ENCODE results near the gene ZNF322. TPM values are rescaled to one million over a fixed set of nuclear protein-coding genes. Genes with fewer than 3 reads are reported as not detected.

Gene ZNF322
- total and polyA plus RNA-seq, 2 of the 8 experiments (the other 6 are each of a cell fraction or from before 2014, with no cell fraction given) = 5.3 to 35.0 TPM

- Histone ChIP-seq H3K14ac (ENCODE audit: insufficient read length) (no peak overlapping the region), H2BK120ac (replicated peaks; ENCODE audit: low read depth, low read length) (no peak overlapping the region), H3K79me1 (ENCODE audit: low read depth, low read length) (0 out of 2 replicates have a peak, but pooled peaks cover 2% of the 10 kb centered on the region), H2BK5ac (ENCODE audit: low read depth, low read length) (no peak overlapping the region), H2BK12ac (ENCODE audit: low read depth, low read length) (no peak overlapping the region), H4K8ac (ENCODE audit: extremely low read depth, insufficient read depth, low read length) (no peak overlapping the region), H3K4ac (replicated peaks; ENCODE audit: insufficient read length, low read depth, low read length) (no peak overlapping the region), H3K9ac (replicated peaks in 1 of 4; ENCODE audit: extremely low read depth in 1 of 4, low read depth in 3 of 4, low read length in 3 of 4) (no peak overlapping the region), H2AK5ac (ENCODE audit: low read depth, low read length) (no peak overlapping the region), H3K27ac (ENCODE audit: low read depth, low read length) (no peak overlapping the region), H3K23me2 (ENCODE audit: low read depth, low read length) (no peaks in the 10 kb centered on the region), H3K4me2 (ENCODE audit: insufficient read depth in 1 of 2, low read depth in 2 of 2, low read length in 2 of 2) (no peak overlapping the region), H3K36me3 (ENCODE audit: control insufficient read depth in 2 of 4, insufficient read depth in 4 of 4, low read length in 3 of 4) (peaks cover 4 to 50% (median 26%) of the 10 kb centered on the region in 4 experiments; a peak in 6 of 8 replicates), H3K27me3 (replicated peaks in 1 of 4; ENCODE audit: control insufficient read depth in 3 of 4, extremely low read depth in 1 of 4, insufficient read depth in 3 of 4, low read length in 3 of 4) (no peaks in the 10 kb centered on the region), H4K5ac (ENCODE audit: insufficient read length, low read depth, low read length) (no peak overlapping the region), H4K20me1 (replicated peaks in 1 of 2; ENCODE audit: control insufficient read depth in 1 of 2, insufficient read depth in 2 of 2, low read length in 2 of 2) (peaks cover 0 to 6% of the 10 kb centered on the region in 2 experiments), H2AFZ (ENCODE audit: low read length) (no peak overlapping the region), H4K91ac (replicated peaks; ENCODE audit: insufficient read length, low read length) (no peak overlapping the region), H3K79me2 (ENCODE audit: control insufficient read depth in 1 of 2, insufficient read depth in 2 of 2, low read length in 2 of 2) (peaks cover 0 to 10% of the 10 kb centered on the region in 2 experiments; a peak in 2 of 4 replicates), H2BK20ac (ENCODE audit: low read length) (no peak overlapping the region), H2BK15ac (ENCODE audit: low read length) (no peak overlapping the region), H3K23ac (ENCODE audit: insufficient read length) (no peak overlapping the region), H3K18ac (ENCODE audit: extremely low read depth, low read length) (no peak overlapping the region), H3K9me3 (ENCODE audit: insufficient read depth in 2 of 2, low read depth in 1 of 2, low read length in 1 of 2) (peaks cover 0 to 3% of the 10 kb centered on the region in 2 experiments; a peak in 1 of 4 replicates), H3K4me1 (replicated peaks in 1 of 4; ENCODE audit: control insufficient read depth in 3 of 4, insufficient read depth in 4 of 4, low read length in 3 of 4) (no peaks in the 10 kb centered on the region), H3K56ac (replicated peaks; ENCODE audit: insufficient read length, low read depth, low read length) (no peak overlapping the region), H3K4me3 (ENCODE audit: extremely low read depth in 1 of 4, insufficient read depth in 2 of 4, low read depth in 3 of 4, low read length in 4 of 4) (no peak overlapping the region)
- no peak for TF ChIP-seq SIX5 (IDR thresholded peaks at IDR 0.05; ENCODE audit: low read depth, low read length)
- TF ChIP-seq USF2 (IDR thresholded peaks at IDR 0.05; ENCODE audit: low read length) = no peak
- no peak for TF ChIP-seq NRF1 (IDR thresholded peaks at IDR 0.05; ENCODE audit: low read depth, low read length)
- TF ChIP-seq FOSL1 (IDR thresholded peaks at IDR 0.05; ENCODE audit: insufficient read depth, low read depth, low read length) = no peak
- no peak for TF ChIP-seq EGR1 (IDR thresholded peaks at IDR 0.05; ENCODE audit: borderline replicate concordance, low read depth, low read length)
- 93% methylated on average over 2 of the region's 2 CpGs; no CpG with 5 or more reads in 1 of the 2 experiments for WGBS, 2 experiments (ENCODE audit: extremely low coverage in 1 of 2, insufficient coverage in 1 of 2, insufficient read length in 1 of 2, insufficient replicate concordance in 2 of 2, low coverage in 1 of 2, low lambda C conversion rate in 2 of 2, missing lambda C conversion rate in 1 of 2)
- no peak for DNase-seq (ENCODE audit: low read depth in 1 of 2, low spot score in 2 of 2)
- CTCF ChIA-PET (ENCODE audit: partially characterized antibody) = no interaction called here
- no peak for FAIRE-seq
- POLR2A ChIA-PET (ENCODE audit: partially characterized antibody) = interaction anchor here (1.3 kb wide), 1 partner anchor 9 kb away, joined by 3 read pairs; no protein-coding TSS in a partner anchor
These were observed 18.7 kb downstream of the ZNF322 start for GRCh38 chr6:26640806-26641205.

Measured in H1 (cell line).